Karpas-422 (cell line): Measurements from ENCODE around the gene SRRM4. TPM values are rescaled to one million over a fixed set of nuclear protein-coding genes. Genes with fewer than 3 reads are reported as not detected.

ENCODE experiments used
- DNase-seq: peaks from one replicate; pipeline ENCODE4 v3.0.0-alpha.2; 2015
- H2AFZ ChIP-seq: fragments of 200-600 bp; sonication (generic); 2 replicates; pipeline ENCODE4 v1.6.1; 2014; ENCODE audit warnings: antibody characterized with exemption, low read length, mixed read lengths
- H3K27ac ChIP-seq: fragments of 200-600 bp; sonication (generic); 2 replicates; pipeline ENCODE4 v1.5.1; 2014; ENCODE audit warnings: mild to moderate bottlenecking, low read length, moderate library complexity
- H3K27me3 ChIP-seq: fragments of 200-600 bp; sonication (generic); 2 replicates; pipeline ENCODE4 v1.6.1; 2014; ENCODE audit warnings: low read length, mixed read lengths
- H3K36me3 ChIP-seq: fragments of 200-600 bp; sonication (generic); 2 replicates; pipeline ENCODE4 v1.6.1; 2014; ENCODE audit warnings: low read length, mixed read lengths; ENCODE audit not compliant: insufficient read depth
- H3K4me1 ChIP-seq: fragments of 200-600 bp; sonication (generic); 2 replicates; pipeline ENCODE4 v1.6.1; 2014; ENCODE audit warnings: mild to moderate bottlenecking, low read length, mixed read lengths
- H3K4me2 ChIP-seq: fragments of 200-600 bp; sonication (generic); 2 replicates; pipeline ENCODE4 v1.6.1; 2014; ENCODE audit warnings: low read length, low read depth, mild to moderate bottlenecking; ENCODE audit not compliant: poor library complexity, severe bottlenecking
- H3K4me3 ChIP-seq: fragments of 200-600 bp; sonication (generic); 2 replicates; pipeline ENCODE4 v1.5.1; 2014; ENCODE audit warnings: mild to moderate bottlenecking, antibody characterized with exemption, low read length, mixed read lengths
- H3K79me2 ChIP-seq: fragments of 200-600 bp; sonication (generic); 2 replicates; pipeline ENCODE4 v1.6.1; 2014; ENCODE audit warnings: mild to moderate bottlenecking, low read length, mixed read lengths
- H3K9ac ChIP-seq: fragments of 200-600 bp; sonication (generic); 2 replicates; pipeline ENCODE4 v1.6.0; 2014; ENCODE audit warnings: low read length
- H3K9me2 ChIP-seq: fragments of 200-600 bp; sonication (generic), shearing (Covaris generic); replicated peaks from 2 replicates; pipeline ENCODE4 v1.6.0; 2014; ENCODE audit warnings: mild to moderate bottlenecking, low read length, moderate library complexity; ENCODE audit not compliant: insufficient read depth
- H3K9me3 ChIP-seq: fragments of 300-700, 200-600 bp; sonication (generic); 2 replicates; pipeline ENCODE4 v1.6.1; 2014; ENCODE audit warnings: low read length, mixed read lengths
- H4K20me1 ChIP-seq: fragments of 200-600 bp; sonication (generic); 2 replicates; pipeline ENCODE4 v1.6.1; 2014; ENCODE audit warnings: mild to moderate bottlenecking, antibody characterized with exemption, low read length, low read depth; ENCODE audit not compliant: insufficient read depth
- total RNA-seq: library from RNA; depleted of rRNA; stranded (reverse); fragments of >200 nt; shearing (Covaris generic); gene quantifications from 2 replicates; pipeline ENCODE4 v1.2.3, GENCODE V29; 2014; ENCODE audit warnings: low replicate concordance

SRRM4 gene
- total RNA-seq, 1 experiment from 2014 or later = not detected

DNA sequence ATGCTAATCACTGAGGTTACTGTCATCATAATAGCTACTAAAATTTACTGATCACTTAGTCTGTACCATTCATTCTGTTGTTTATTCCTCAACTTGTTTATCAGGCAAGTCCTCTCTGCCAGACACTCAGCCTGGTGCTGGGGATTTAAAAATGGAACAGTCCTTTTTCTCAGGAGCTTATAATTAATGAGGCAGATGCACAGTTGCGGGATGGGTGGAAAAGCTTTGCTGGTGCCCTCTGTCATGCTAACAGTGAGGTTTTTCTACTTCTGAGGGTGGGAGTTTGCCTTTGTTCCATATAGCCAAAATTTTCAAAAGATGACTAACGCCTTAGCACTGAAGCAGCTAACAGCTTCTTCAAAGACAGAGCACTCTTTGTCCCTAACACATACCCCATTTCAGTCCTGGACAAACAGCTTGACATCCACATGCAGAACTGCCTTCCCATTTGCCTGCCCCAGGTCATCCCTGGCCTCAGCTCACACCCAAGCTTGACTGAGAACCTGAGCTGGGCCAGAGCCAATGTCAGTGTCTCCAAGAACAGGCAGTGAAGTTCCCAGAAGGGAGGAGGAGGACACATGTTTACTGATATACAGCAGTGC, 166.6 kb downstream of the SRRM4 start:
- H3K9ac ChIP-seq = no peak overlapping the region
- H3K9me3 ChIP-seq = no peaks in the 10 kb centered on the region
- no peak overlapping the region for H3K4me3 ChIP-seq

DNA sequence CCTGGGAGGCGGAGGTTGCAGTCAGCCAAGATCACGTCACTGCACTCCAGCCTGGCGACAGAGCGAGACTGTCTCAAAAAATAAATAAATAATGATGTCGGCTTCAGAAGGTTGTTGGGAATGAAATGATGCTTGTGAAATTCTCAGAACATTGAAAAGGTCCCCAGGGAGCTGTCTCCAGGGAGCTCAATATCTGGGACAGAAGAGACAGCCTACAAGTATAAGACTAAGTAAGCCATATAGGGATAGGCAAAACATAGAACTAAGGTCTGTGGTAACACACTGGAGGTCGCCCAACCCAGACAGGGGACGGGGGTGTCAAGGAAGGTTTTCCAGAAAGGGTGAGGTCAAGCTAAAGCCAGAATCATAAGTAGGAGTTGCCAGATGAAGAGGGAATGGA, 167.9 kb downstream of the SRRM4 start:
- no peaks in the 10 kb centered on the region for H3K9me2 ChIP-seq
- no peaks in the 10 kb centered on the region; the same call in 1 of the 2 replicates for H3K9me3 ChIP-seq
- no peaks in the 10 kb centered on the region for H3K79me2 ChIP-seq
- no peak overlapping the region for H3K4me2 ChIP-seq
- H3K27ac ChIP-seq = no peak overlapping the region
- no peak for DNase-seq
- H3K27me3 ChIP-seq = no peaks in the 10 kb centered on the region; the same call in 1 of the 2 replicates
- H3K4me3 ChIP-seq = no peak overlapping the region
- H4K20me1 ChIP-seq = no peaks in the 10 kb centered on the region
- no peaks in the 10 kb centered on the region for H3K36me3 ChIP-seq
- no peak overlapping the region for H3K9ac ChIP-seq
- H2AFZ ChIP-seq = no peak overlapping the region
- no peaks in the 10 kb centered on the region for H3K4me1 ChIP-seq

More for the DNA sequence above, 166.6 kb downstream of the SRRM4 start:
- Histone ChIP-seq H3K27ac (no peak overlapping the region), H4K20me1 (no peaks in the 10 kb centered on the region), H3K4me1 (no peaks in the 10 kb centered on the region), H3K4me2 (no peak overlapping the region), H3K9me2 (no peaks in the 10 kb centered on the region), H3K27me3 (no peaks in the 10 kb centered on the region; the same call in 1 of the 2 replicates), H2AFZ (no peak overlapping the region), H3K36me3 (no peaks in the 10 kb centered on the region), H3K79me2 (no peaks in the 10 kb centered on the region)
- DNase-seq = no peak

DNA sequence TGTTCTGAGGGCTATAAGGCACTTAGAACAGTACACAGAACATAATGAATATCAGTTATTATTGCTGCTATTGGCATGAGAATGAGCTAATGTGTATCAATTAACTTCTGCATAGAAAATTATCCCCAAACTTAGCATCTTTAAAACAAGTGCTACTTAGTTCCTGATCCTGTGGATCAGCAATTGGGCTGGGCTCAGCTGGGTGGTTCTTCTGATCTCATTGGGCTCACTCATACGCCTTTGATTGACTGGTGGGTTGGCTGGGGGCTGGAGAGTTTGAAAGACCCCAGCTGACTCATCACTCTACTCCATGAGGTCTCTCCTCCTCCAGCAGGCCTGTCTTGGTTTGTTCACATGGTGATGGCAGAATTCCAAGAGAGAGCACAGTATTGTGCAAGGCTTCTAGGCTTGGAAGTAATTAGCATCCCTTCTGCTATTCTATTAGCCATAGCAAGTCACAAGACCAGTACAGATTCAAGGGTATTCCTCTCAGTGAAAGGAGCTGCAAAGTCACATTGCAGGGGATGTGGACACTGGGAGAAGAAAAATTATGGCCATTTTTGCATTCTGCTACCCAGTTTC, 170.2 kb downstream of the SRRM4 start:
- no peak for DNase-seq
- no peaks in the 10 kb centered on the region; the same call in 1 of the 2 replicates for H3K9me3 ChIP-seq
- no peaks in the 10 kb centered on the region for H4K20me1 ChIP-seq
- no peak overlapping the region for H3K9ac ChIP-seq
- H3K4me1 ChIP-seq = no peaks in the 10 kb centered on the region
- H3K4me3 ChIP-seq = no peak overlapping the region
- H3K27me3 ChIP-seq = no peaks in the 10 kb centered on the region; the same call in 1 of the 2 replicates
- no peak overlapping the region for H2AFZ ChIP-seq
- no peaks in the 10 kb centered on the region for H3K79me2 ChIP-seq
- no peak overlapping the region for H3K27ac ChIP-seq
- no peak overlapping the region for H3K4me2 ChIP-seq
- no peaks in the 10 kb centered on the region for H3K36me3 ChIP-seq
- no peaks in the 10 kb centered on the region for H3K9me2 ChIP-seq

DNA sequence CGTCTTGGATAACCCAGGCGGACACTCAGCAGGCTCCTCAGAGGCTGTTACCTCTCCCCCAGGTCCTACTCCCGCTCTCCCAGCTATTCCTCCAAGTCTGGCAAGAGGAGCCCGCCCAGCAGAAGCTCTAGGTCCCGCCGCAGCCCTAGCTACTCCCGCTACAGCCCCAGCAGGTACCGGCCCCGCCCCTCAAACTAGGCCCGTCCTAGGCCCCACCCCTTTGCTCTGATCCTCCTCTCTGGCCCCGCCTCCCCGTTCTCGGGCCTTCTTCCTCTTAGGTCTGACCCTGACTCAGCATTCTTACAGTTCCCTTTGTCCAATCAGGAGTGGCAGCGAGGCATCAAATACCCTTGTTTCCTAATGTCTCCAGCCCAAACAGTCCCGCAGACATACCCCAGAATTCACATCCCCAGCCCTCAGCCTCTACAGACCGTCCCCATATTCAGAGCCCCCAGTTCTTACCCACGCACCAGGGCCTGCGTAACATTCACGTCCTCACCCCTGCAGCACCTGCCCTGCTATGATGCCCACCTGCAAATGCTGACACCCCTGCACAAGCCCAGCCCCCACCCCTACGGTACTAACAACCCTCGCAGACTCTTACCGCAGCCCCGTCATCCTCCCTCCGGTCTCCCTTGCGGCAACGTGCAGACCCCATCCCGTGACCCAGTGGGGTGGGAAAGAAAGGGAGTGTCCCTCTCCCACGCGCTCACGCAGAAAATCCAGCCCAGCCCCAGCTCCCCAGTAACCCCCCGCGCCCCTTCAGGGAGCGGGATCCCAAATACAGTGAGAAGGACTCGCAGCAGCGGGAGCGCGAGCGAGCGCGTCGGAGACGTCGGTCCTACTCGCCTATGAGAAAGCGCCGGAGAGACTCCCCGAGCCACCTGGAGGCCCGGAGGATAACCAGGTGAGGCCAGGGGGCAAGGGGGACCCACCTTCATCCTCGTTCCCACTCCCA, 172.4 kb downstream of the SRRM4 start:
- H2AFZ ChIP-seq = no peak overlapping the region
- H3K4me3 ChIP-seq = no peak overlapping the region
- no peaks in the 10 kb centered on the region for H4K20me1 ChIP-seq
- H3K27ac ChIP-seq = no peak overlapping the region
- no peaks in the 10 kb centered on the region; the same call in 1 of the 2 replicates for H3K27me3 ChIP-seq
- H3K4me2 ChIP-seq = no peak overlapping the region
- H3K4me1 ChIP-seq = no peaks in the 10 kb centered on the region
- H3K9ac ChIP-seq = no peak overlapping the region
- no peaks in the 10 kb centered on the region for H3K79me2 ChIP-seq
- H3K9me2 ChIP-seq = no peaks in the 10 kb centered on the region
- H3K9me3 ChIP-seq = no peaks in the 10 kb centered on the region; the same call in 1 of the 2 replicates
- DNase-seq = no peak
- H3K36me3 ChIP-seq = no peaks in the 10 kb centered on the region

DNA sequence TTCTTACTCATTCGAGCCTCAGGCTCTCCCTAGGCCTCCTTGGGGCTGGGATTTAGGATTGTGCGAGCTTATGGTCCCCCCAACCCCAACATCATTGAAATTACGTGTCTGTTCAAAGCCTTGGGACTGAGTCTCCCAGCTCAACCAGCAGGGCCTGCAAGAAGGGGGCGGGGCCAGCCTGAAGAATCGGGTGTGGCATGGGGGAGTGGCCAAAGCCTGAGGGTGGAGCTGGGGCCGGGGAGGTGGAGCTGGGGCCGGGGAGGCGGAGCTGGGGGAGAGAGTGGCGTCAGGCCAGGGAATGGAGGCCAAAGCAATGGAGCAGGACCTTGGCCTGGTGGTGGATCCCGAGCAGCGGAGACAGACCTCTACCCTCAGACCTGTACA, 173.1 kb downstream of the SRRM4 start:
- Histone ChIP-seq H3K79me2 (no peaks in the 10 kb centered on the region), H3K36me3 (no peaks in the 10 kb centered on the region), H4K20me1 (no peaks in the 10 kb centered on the region), H3K27ac (no peak overlapping the region), H3K4me2 (no peak overlapping the region), H3K9me3 (no peaks in the 10 kb centered on the region; the same call in 1 of the 2 replicates), H2AFZ (no peak overlapping the region), H3K27me3 (no peaks in the 10 kb centered on the region; the same call in 1 of the 2 replicates), H3K4me1 (no peaks in the 10 kb centered on the region), H3K9me2 (no peaks in the 10 kb centered on the region), H3K4me3 (no peak overlapping the region), H3K9ac (no peak overlapping the region)
- DNase-seq = no peak

DNA sequence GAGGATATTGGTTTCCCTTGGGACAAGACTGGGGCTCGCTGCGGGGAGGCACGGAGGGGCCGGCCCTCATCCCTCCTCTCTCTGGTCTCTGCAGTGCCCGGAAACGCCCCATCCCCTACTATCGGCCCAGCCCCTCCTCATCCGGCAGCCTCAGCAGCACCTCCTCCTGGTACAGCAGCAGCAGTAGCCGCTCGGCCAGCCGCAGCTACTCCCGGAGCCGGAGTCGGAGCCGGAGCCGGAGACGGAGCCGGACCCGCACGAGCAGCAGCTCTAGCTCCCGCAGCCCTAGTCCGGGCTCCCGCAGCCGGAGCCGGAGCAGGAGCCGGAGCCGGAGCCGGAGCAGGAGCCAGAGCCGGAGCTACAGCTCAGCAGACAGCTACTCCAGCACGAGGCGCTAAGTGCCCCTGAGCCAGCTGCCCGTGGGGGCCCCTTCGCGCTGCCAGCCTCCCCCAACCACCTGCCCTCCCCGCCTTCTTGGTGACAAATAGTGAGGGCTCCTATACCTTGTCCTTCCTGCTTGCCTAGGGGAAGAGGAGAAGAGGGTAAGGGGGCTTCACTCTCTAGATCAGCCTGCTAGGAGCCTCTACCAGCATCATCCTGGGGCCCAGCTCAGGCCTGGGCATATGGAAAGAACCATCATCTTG, 175.2 kb downstream of the SRRM4 start:
- H2AFZ ChIP-seq = no peak overlapping the region
- H3K4me2 ChIP-seq = no peak overlapping the region
- no peak for DNase-seq
- H4K20me1 ChIP-seq = no peaks in the 10 kb centered on the region
- H3K27me3 ChIP-seq = no peaks in the 10 kb centered on the region; the same call in 1 of the 2 replicates
- no peak overlapping the region for H3K9ac ChIP-seq
- no peak overlapping the region for H3K4me3 ChIP-seq
- H3K27ac ChIP-seq = no peak overlapping the region
- H3K4me1 ChIP-seq = no peaks in the 10 kb centered on the region
- H3K9me2 ChIP-seq = no peaks in the 10 kb centered on the region
- no peaks in the 10 kb centered on the region for H3K79me2 ChIP-seq
- H3K36me3 ChIP-seq = no peaks in the 10 kb centered on the region
- H3K9me3 ChIP-seq = no peaks in the 10 kb centered on the region; the same call in 1 of the 2 replicates

DNA sequence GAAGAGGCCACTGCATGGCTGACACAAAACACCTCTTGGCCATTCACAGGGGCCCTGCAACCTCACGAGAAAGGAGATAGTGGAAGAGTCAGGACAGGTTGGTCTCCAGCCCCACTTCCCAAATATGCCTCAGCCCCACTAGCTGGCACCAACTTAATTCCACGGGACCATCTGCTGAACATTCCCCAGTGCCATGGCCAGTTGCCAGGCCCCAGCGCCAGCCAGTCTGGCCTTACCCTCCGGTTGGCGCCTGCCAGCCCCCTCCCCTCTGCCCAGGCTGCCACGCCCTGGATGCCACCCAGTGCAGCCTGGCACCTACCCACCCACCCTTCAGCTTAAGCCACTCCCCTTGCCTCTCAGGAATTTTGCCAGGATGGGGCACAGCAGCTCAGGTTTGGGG, 176.2 kb downstream of the SRRM4 start:
- no peaks in the 10 kb centered on the region for H3K27me3 ChIP-seq
- H3K4me3 ChIP-seq = no peak overlapping the region
- no peak overlapping the region for H2AFZ ChIP-seq
- no peaks in the 10 kb centered on the region for H3K79me2 ChIP-seq
- H3K9ac ChIP-seq = no peak overlapping the region
- DNase-seq = no peak
- H3K36me3 ChIP-seq = no peaks in the 10 kb centered on the region
- H3K4me1 ChIP-seq = no peaks in the 10 kb centered on the region
- H4K20me1 ChIP-seq = no peaks in the 10 kb centered on the region
- no peaks in the 10 kb centered on the region for H3K9me2 ChIP-seq
- H3K9me3 ChIP-seq = no peaks in the 10 kb centered on the region; the same call in 1 of the 2 replicates
- no peak overlapping the region for H3K4me2 ChIP-seq
- no peak overlapping the region for H3K27ac ChIP-seq
